HepG2 (cell line): ENCODE results near the gene SLCO2B1. TPM values are rescaled to one million over a fixed set of nuclear protein-coding genes. Genes with fewer than 3 reads are reported as not detected.
A peak's percentile ranks its signal among the peaks of the same experiment; 100 is the strongest.

ENCODE experiments used
- ATAC-seq: fragments of 200-7000 bp; cut with Tn5 transposase; 3 replicates; pipeline ENCODE4 v1.9.1; 2020; ENCODE audit warnings: mild to moderate bottlenecking, moderate library complexity
- Bru-seq: library from RNA; stranded (reverse); fragments of 400-500 nt; gene quantifications from one replicate; lab custom pipeline; 2021; lab: Mats Ljungman, UMichigan
- BruChase-seq, 2 experiments: library from RNA; stranded (reverse); fragments of 400-500 nt; gene quantifications; one replicate each; lab custom pipeline; 2021; lab: Mats Ljungman, UMichigan
- BruUV-seq: library from RNA; stranded (reverse); fragments of 400-500 nt; replicated peaks from 2 replicates; lab custom pipeline; 2021; lab: Mats Ljungman, UMichigan
- CTCF ChIA-PET: fragments of 300-600 bp; formaldehyde crosslinking; extraction: SDS; loops from one replicate; lab custom pipeline; 2021; ENCODE audit warnings: low total read pairs, inconsistent platforms, low intra/inter-chr PET ratio; lab: Yijun Ruan, JAX
- POLR2A ChIA-PET: fragments of 350-600 bp; sonication (Branson Sonifier 250); formaldehyde crosslinking; loops from one replicate; lab custom pipeline; 2020; ENCODE audit warnings: antibody characterized with exemption, inconsistent platforms; lab: Yijun Ruan, JAX
- DNase-seq: peaks from one replicate; pipeline ENCODE4 v3.0.0-alpha.2; 2015; ENCODE audit warnings: low spot score
- FAIRE-seq: peaks from 3 replicates; lab custom pipeline; 2011; peaks lifted over from hg19 to GRCh38; lab: Jason Lieb, UNC
- H2AFZ ChIP-seq: one replicate; pipeline ENCODE4 v1.6.1; 2011; ENCODE audit warnings: low read length, inconsistent platforms
- H3K27ac ChIP-seq: fragments of 300-600 bp; 3 replicates; pipeline ENCODE4 v1.8.0; 2011; ENCODE audit warnings: mixed run types, mild to moderate bottlenecking, mixed read lengths, low read length, inconsistent platforms; ENCODE audit not compliant: insufficient read depth; ENCODE audit errors: extremely low read length
- H3K27me3 ChIP-seq, 2 experiments: fragments of 200-600 bp in 1 of 2; 2 replicates in 1 of 2; 3 replicates in 1 of 2; pipeline versions ENCODE4 v1.6.0 to v1.8.0; 2011; ENCODE audit warnings: low read length in 2 of 2, mild to moderate bottlenecking in 2 of 2, moderate library complexity in 2 of 2, inconsistent platforms in 1 of 2; ENCODE audit not compliant: insufficient read depth in 2 of 2, control insufficient read depth in 1 of 2
- H3K36me3 ChIP-seq, 2 experiments: fragments of 200-600 bp in 1 of 2; replicated peaks in 1 of 2; 2 replicates in 1 of 2; 3 replicates in 1 of 2; pipeline versions ENCODE4 v1.5.1 to v1.8.0; 2011; ENCODE audit warnings: low read length in 2 of 2, inconsistent platforms in 1 of 2; ENCODE audit not compliant: insufficient read depth in 2 of 2, control insufficient read depth in 1 of 2
- H3K4me1 ChIP-seq: 2 replicates; pipeline ENCODE4 v1.5.1; 2012; ENCODE audit warnings: low read length, inconsistent platforms; ENCODE audit not compliant: insufficient read depth
- H3K4me2 ChIP-seq: 2 replicates; pipeline ENCODE4 v1.6.0; 2011; ENCODE audit warnings: low read depth, low read length, inconsistent platforms
- H3K4me3 ChIP-seq, 3 experiments: fragments of 200-600 bp in 1 of 3; sonication (generic), shearing (Covaris generic) in 1 of 3; replicated peaks in 1 of 3; 2 replicates each; pipeline ENCODE4 v1.5.1; 2011 to 2016; ENCODE audit warnings: low read length in 3 of 3, inconsistent platforms in 2 of 3, low read depth in 2 of 3, mild to moderate bottlenecking in 2 of 3, control low read depth in 1 of 3, mixed read lengths in 1 of 3; ENCODE audit not compliant: insufficient read depth in 1 of 3
- H3K79me2 ChIP-seq: one replicate; pipeline ENCODE4 v1.6.1; 2011; ENCODE audit warnings: low read length, inconsistent platforms; ENCODE audit not compliant: insufficient read depth
- H3K9ac ChIP-seq: 2 replicates; pipeline ENCODE4 v1.6.0; 2011; ENCODE audit warnings: mild to moderate bottlenecking, low read depth, low read length, inconsistent platforms; ENCODE audit not compliant: insufficient read depth
- H3K9me3 ChIP-seq: 2 replicates; pipeline ENCODE4 v1.5.1; 2012; ENCODE audit warnings: mild to moderate bottlenecking, low read length
- H4K20me1 ChIP-seq: 2 replicates; pipeline ENCODE4 v1.6.0; 2011; ENCODE audit warnings: inconsistent platforms, mild to moderate bottlenecking, low read length, moderate library complexity; ENCODE audit not compliant: insufficient read depth
- MAZ ChIP-seq, 2 experiments: sonication (generic) in 1 of 2; formaldehyde crosslinking in 1 of 2; IDR thresholded peaks; 2 replicates each; pipeline versions ENCODE4 v1.5.0 to v1.6.1; 2012 to 2020; ENCODE audit warnings: low read depth in 2 of 2, mild to moderate bottlenecking in 2 of 2, borderline replicate concordance in 1 of 2, improper control_type of control experiment in 1 of 2, low read length in 1 of 2, missing genetic modification reagents in 1 of 2, moderate library complexity in 1 of 2
- NFE2L1 ChIP-seq: sonication (generic); formaldehyde crosslinking; IDR thresholded peaks from 2 replicates; pipeline ENCODE4 v1.4.0; 2020; ENCODE audit warnings: missing genetic modification reagents, mild to moderate bottlenecking, borderline replicate concordance
- ONECUT2 ChIP-seq: sonication (generic); formaldehyde crosslinking; IDR thresholded peaks from 2 replicates; pipeline ENCODE4 v1.4.0; 2020; ENCODE audit warnings: missing genetic modification reagents
- POLR2G ChIP-seq: fragments of 200-400 bp; formaldehyde crosslinking; IDR thresholded peaks from 2 replicates; pipeline ENCODE4 v1.6.1; 2018; ENCODE audit warnings: mild to moderate bottlenecking, low read depth, low read length, moderate library complexity
- ZNF781 ChIP-seq: sonication (generic); formaldehyde crosslinking; IDR thresholded peaks from 2 replicates; pipeline ENCODE4 v1.5.1; 2020; ENCODE audit warnings: borderline replicate concordance, mild to moderate bottlenecking, missing genetic modification reagents; ENCODE audit errors: not compliant biosample characterization
- WGBS: methylation state at CpG from one replicate; pipeline ENCODE4 v1.1.6; 2017; ENCODE audit warnings: low lambda C conversion rate; 5-methylcytosine and 5-hydroxymethylcytosine counted together
- in situ Hi-C: cut with HindIII; loops from 2 replicates; pipeline ENCODE4 v1.10.0; 2017; ENCODE audit warnings: low pct_unique_long_range_greater_than_20kb; ENCODE audit not compliant: extremely low pct_ligation_motif_present
- intact Hi-C: fragments of 100-400 bp; cut with micrococcal nuclease; formaldehyde crosslinking; loops from one replicate; pipeline ENCODE4 v1.10.0; 2022; ENCODE audit not compliant: unreplicated experiment
- long read RNA-seq, 2 experiments: library from RNA in 1 of 2; library from polyadenylated mRNA in 1 of 2; stranded (forward) in 1 of 2; unstranded in 1 of 2; transcript quantifications; one replicate each; pipeline ENCODE4 v2.0.0, GENCODE V29; 2019 to 2022
- polyA minus RNA-seq, 3 experiments: library from RNA; depleted of rRNA, polyadenylated mRNA; stranded (reverse); fragments of >200 nt; gene quantifications; 2 replicates each; pipeline ENCODE4 v1.2.3, GENCODE V29; 2011; ENCODE audit warnings: low replicate concordance in 1 of 3
- polyA plus RNA-seq, 8 experiments: library from polyadenylated mRNA; depleted of rRNA in 3 of 8; stranded (reverse) in 7 of 8; unstranded in 1 of 8; fragments of >200 nt; fragmentation: Illumina TruSeq in 4 of 8; extraction: Trizol in 4 of 8; gene quantifications; 2 replicates each; pipeline versions ENCODE4 v1.2.1 to v1.2.3, GENCODE V29; 2011 to 2016; ENCODE audit warnings: low read depth in 4 of 8, missing spikeins in 1 of 8, mixed read lengths in 1 of 8; ENCODE audit not compliant: insufficient read depth in 1 of 8
- total RNA-seq, 5 experiments: library from RNA; depleted of rRNA; stranded (reverse); fragments of >200 nt; fragmentation: Illumina TruSeq; extraction: Trizol; gene quantifications; 2 replicates each; pipeline ENCODE4 v1.2.3, GENCODE V29; 2016; ENCODE audit warnings: low read depth in 1 of 5
- TF ChIP-seq, protein P1 (sequence below): sonication (generic); formaldehyde crosslinking; IDR thresholded peaks from 2 replicates; pipeline ENCODE4; 2020; ENCODE audit warnings: missing genetic modification reagents, mild to moderate bottlenecking, borderline replicate concordance
- TF ChIP-seq, protein P2 (sequence below): sonication (generic); formaldehyde crosslinking; conservative IDR thresholded peaks from 2 replicates; pipeline ENCODE4 v1.5.0; 2020; ENCODE audit warnings: missing genetic modification reagents
- TF ChIP-seq, protein P3 (sequence below): sonication (generic); formaldehyde crosslinking; IDR thresholded peaks from 2 replicates; pipeline ENCODE4 v1.5.1; 2020; ENCODE audit warnings: mild to moderate bottlenecking, missing genetic modification reagents, moderate library complexity

The SLCO2B1 gene, protein sequence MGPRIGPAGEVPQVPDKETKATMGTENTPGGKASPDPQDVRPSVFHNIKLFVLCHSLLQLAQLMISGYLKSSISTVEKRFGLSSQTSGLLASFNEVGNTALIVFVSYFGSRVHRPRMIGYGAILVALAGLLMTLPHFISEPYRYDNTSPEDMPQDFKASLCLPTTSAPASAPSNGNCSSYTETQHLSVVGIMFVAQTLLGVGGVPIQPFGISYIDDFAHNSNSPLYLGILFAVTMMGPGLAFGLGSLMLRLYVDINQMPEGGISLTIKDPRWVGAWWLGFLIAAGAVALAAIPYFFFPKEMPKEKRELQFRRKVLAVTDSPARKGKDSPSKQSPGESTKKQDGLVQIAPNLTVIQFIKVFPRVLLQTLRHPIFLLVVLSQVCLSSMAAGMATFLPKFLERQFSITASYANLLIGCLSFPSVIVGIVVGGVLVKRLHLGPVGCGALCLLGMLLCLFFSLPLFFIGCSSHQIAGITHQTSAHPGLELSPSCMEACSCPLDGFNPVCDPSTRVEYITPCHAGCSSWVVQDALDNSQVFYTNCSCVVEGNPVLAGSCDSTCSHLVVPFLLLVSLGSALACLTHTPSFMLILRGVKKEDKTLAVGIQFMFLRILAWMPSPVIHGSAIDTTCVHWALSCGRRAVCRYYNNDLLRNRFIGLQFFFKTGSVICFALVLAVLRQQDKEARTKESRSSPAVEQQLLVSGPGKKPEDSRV
- 7.6 and 15.3 TPM in 2 replicates for total RNA-seq (2016; rRNA removed; fragmentation: Illumina TruSeq; extraction: Trizol)
- total RNA-seq (2016; cell fraction: cytosol; rRNA removed; fragmentation: Illumina TruSeq; extraction: Trizol; ENCODE audit: low read depth) = 3.0 and 3.2 TPM in 2 replicates
- 6.7 and 16.4 TPM in 2 replicates for total RNA-seq (2016; cell fraction: insoluble cytoplasmic fraction; rRNA removed; fragmentation: Illumina TruSeq; extraction: Trizol)
- 6.2 TPM in 2 replicates for total RNA-seq (2016; cell fraction: membrane; rRNA removed; fragmentation: Illumina TruSeq; extraction: Trizol)
- 24.2 and 24.5 TPM in 2 replicates for total RNA-seq (2016; cell fraction: nucleus; rRNA removed; fragmentation: Illumina TruSeq; extraction: Trizol)
- polyA plus RNA-seq (2011; rRNA removed) = 19.8 and 29.6 TPM in 2 replicates
- polyA plus RNA-seq (2011; cell fraction: cytosol; rRNA removed) = 15.0 and 15.3 TPM in 2 replicates
- 80.8 and 94.5 TPM in 2 replicates for polyA plus RNA-seq (2011; cell fraction: nucleus; rRNA removed)
- 21.7 and 35.0 TPM in 2 replicates for polyA plus RNA-seq (2012)
- 0.64 and 1.2 TPM in 2 replicates for polyA plus RNA-seq (2016; cell fraction: cytosol; fragmentation: Illumina TruSeq; extraction: Trizol; ENCODE audit: low read depth)
- polyA plus RNA-seq (2016; cell fraction: insoluble cytoplasmic fraction; fragmentation: Illumina TruSeq; extraction: Trizol; ENCODE audit: low read depth) = 4.1 and 5.6 TPM in 2 replicates
- polyA plus RNA-seq (2016; cell fraction: membrane; fragmentation: Illumina TruSeq; extraction: Trizol; ENCODE audit: low read depth) = 2.4 and 2.9 TPM in 2 replicates
- 31.9 and 32.0 TPM in 2 replicates for polyA plus RNA-seq (2016; cell fraction: nucleus; fragmentation: Illumina TruSeq; extraction: Trizol; ENCODE audit: insufficient read depth, low read depth)
- polyA minus RNA-seq (2011; rRNA and poly(A)+ RNA removed; ENCODE audit: low replicate concordance) = 0.09 and 55.4 TPM in 2 replicates
- polyA minus RNA-seq (2011; cell fraction: cytosol; rRNA and poly(A)+ RNA removed) = 11.1 and 12.3 TPM in 2 replicates
- polyA minus RNA-seq (2011; cell fraction: nucleus; rRNA and poly(A)+ RNA removed) = 33.2 and 42.0 TPM in 2 replicates
- Bru-seq, nascent RNA = percentile 57 among the genes with signal in this experiment
- percentile 55 among the genes with signal in this experiment for BruChase-seq, experiment 1, labeled RNA remaining after a 6-hour chase
- percentile 56 among the genes with signal in this experiment for BruChase-seq, experiment 2, labeled RNA remaining after a 2-hour chase
- long read RNA-seq, experiment 1, partial matches to known transcripts = 1 of 9 reads
- long read RNA-seq, experiment 1, other reads (novel, unspliced or antisense) = 4 of 9 reads
- long read RNA-seq, experiment 2, full-length matches to known transcripts = 16 of 25 reads
- long read RNA-seq, experiment 2, partial matches to known transcripts = 8 of 25 reads
- long read RNA-seq, experiment 2, other reads (novel, unspliced or antisense) = 1 of 25 reads

DNA sequence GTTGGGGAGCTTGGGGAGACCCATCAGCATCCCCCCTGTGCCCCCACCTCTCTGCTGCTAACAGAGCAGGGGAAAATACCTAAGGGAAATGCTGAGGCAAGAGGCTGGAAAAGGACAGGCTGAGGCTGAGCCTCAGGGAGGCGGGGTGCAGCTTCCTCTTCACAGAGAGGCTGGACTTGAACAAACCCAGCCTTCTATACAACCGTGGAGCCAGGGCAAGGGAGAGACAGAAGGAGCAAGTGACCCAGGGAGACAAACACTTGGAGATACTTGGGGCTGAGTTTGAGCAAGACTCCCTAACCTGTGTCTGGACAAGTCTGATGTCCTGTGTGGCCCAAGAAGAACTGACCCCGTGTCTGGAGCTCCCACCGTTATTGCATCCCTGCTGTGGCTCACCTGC is at the start of gene SLCO2B1:
TSS of gene SLCO2B1 (plus strand) at position 229 of the 400 bp plus-strand sequence. CDS start 275 bp downstream, outside the sequence.
- H3K4me2 ChIP-seq = peak within 1 kb of the TSS; percentile 77
- peak within 1 kb of the TSS; percentile 73 for H3K27ac ChIP-seq
- no peaks in the 10 kb centered on the region for H3K9me3 ChIP-seq
- no peak for FAIRE-seq
- DNase-seq = no peak
- no peaks in the 10 kb centered on the region for H3K27me3 ChIP-seq
- intact Hi-C loops (no loop called here), in situ Hi-C loops (no loop called here)
- H3K9ac ChIP-seq = peak within 1 kb of the TSS; percentile 61
- H3K79me2 ChIP-seq = peaks cover 12% of the 10 kb centered on the region
- 33% methylated on average over 2 of the region's 4 CpGs for WGBS
- ChIA-PET CTCF (no interaction called here), POLR2A (interaction anchor here (1.6 to 9.8 kb wide), 4 partner anchors 9 to 53 kb away, joined by 10 to 174 read pairs (median 48); no protein-coding TSS in a partner anchor)
- peak; percentile 14; the same call in 1 of the 3 replicates for ATAC-seq
- H3K36me3 ChIP-seq = no peaks in the 10 kb centered on the region
- H2AFZ ChIP-seq = peak within 1 kb of the TSS; percentile 16
- peaks cover 99% of the 10 kb centered on the region for H3K4me1 ChIP-seq
- no peaks in the 10 kb centered on the region for H4K20me1 ChIP-seq
- BruUV-seq = no TSS peak
- peak within 1 kb of the TSS; percentile 28 to 60 (median 39) for H3K4me3 ChIP-seq
- TF ChIP-seq, protein P1, sequence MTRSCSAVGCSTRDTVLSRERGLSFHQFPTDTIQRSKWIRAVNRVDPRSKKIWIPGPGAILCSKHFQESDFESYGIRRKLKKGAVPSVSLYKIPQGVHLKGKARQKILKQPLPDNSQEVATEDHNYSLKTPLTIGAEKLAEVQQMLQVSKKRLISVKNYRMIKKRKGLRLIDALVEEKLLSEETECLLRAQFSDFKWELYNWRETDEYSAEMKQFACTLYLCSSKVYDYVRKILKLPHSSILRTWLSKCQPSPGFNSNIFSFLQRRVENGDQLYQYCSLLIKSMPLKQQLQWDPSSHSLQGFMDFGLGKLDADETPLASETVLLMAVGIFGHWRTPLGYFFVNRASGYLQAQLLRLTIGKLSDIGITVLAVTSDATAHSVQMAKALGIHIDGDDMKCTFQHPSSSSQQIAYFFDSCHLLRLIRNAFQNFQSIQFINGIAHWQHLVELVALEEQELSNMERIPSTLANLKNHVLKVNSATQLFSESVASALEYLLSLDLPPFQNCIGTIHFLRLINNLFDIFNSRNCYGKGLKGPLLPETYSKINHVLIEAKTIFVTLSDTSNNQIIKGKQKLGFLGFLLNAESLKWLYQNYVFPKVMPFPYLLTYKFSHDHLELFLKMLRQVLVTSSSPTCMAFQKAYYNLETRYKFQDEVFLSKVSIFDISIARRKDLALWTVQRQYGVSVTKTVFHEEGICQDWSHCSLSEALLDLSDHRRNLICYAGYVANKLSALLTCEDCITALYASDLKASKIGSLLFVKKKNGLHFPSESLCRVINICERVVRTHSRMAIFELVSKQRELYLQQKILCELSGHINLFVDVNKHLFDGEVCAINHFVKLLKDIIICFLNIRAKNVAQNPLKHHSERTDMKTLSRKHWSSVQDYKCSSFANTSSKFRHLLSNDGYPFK (CRISPR knock-in tag) = 0 out of 2 replicates have a peak, but pooled peaks have one; percentile 28
- TF ChIP-seq ZNF781 (CRISPR knock-in tag) (peak; percentile 4), NFE2L1 (CRISPR knock-in tag) (0 out of 2 replicates have a peak, but pooled peaks have one; percentile 34), ONECUT2 (CRISPR knock-in tag) (no peak), POLR2G (0 out of 2 replicates have a peak, but pooled peaks have one; percentile 50), MAZ (IDR thresholded peaks at IDR 0.05; ENCODE audit: borderline replicate concordance, low read depth, low read length) (no peak), MAZ (CRISPR knock-in tag; IDR thresholded peaks at IDR 0.05; ENCODE audit: low read depth) (no peak)
- TF ChIP-seq, protein P2, sequence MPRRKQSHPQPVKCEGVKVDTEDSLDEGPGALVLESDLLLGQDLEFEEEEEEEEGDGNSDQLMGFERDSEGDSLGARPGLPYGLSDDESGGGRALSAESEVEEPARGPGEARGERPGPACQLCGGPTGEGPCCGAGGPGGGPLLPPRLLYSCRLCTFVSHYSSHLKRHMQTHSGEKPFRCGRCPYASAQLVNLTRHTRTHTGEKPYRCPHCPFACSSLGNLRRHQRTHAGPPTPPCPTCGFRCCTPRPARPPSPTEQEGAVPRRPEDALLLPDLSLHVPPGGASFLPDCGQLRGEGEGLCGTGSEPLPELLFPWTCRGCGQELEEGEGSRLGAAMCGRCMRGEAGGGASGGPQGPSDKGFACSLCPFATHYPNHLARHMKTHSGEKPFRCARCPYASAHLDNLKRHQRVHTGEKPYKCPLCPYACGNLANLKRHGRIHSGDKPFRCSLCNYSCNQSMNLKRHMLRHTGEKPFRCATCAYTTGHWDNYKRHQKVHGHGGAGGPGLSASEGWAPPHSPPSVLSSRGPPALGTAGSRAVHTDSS = no peak
- TF ChIP-seq, protein P3, sequence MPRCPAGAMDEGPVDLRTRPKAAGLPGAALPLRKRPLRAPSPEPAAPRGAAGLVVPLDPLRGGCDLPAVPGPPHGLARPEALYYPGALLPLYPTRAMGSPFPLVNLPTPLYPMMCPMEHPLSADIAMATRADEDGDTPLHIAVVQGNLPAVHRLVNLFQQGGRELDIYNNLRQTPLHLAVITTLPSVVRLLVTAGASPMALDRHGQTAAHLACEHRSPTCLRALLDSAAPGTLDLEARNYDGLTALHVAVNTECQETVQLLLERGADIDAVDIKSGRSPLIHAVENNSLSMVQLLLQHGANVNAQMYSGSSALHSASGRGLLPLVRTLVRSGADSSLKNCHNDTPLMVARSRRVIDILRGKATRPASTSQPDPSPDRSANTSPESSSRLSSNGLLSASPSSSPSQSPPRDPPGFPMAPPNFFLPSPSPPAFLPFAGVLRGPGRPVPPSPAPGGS (CRISPR knock-in tag) = no peak
